Gastroesophageal sphincter (tissue), 3 donors: ENCODE results near the gene ASB1.

Experiments
- CTCF ChIP-seq, 4 experiments: fragments of 200-600 bp in 2 of 4; fragments of 450-650 bp in 2 of 4; sonication (generic) in 1 of 4; IDR thresholded peaks; one replicate each; pipeline ENCODE4 v1.5.1; 2017 to 2019; ENCODE audit warnings: antibody characterized with exemption in 4 of 4, mild to moderate bottlenecking in 2 of 4, moderate library complexity in 2 of 4
- POLR2A ChIP-seq, 2 donors: fragments of 450-650 bp; IDR thresholded peaks; one replicate each; pipeline ENCODE4 v1.6.1; 2017; ENCODE audit warnings: antibody characterized with exemption in 2 of 2, mild to moderate bottlenecking in 2 of 2, moderate library complexity in 1 of 2
- POLR2AphosphoS5 ChIP-seq: sonication (generic); formaldehyde crosslinking; IDR thresholded peaks from one replicate; pipeline ENCODE4 v1.6.1; 2017; ENCODE audit warnings: antibody characterized with exemption

- TF ChIP-seq POLR2AphosphoS5: no peak
- no peak for TF ChIP-seq CTCF (IDR thresholded peaks at IDR 0.05)
- TF ChIP-seq POLR2A (IDR thresholded peaks at IDR 0.05): no peak
Measured at GRCh38 chr2:238391042-238391689, 35.6 kb upstream of the ASB1 start.
